ENCODE results near the gene FGF1.

Gene FGF1

DNA sequence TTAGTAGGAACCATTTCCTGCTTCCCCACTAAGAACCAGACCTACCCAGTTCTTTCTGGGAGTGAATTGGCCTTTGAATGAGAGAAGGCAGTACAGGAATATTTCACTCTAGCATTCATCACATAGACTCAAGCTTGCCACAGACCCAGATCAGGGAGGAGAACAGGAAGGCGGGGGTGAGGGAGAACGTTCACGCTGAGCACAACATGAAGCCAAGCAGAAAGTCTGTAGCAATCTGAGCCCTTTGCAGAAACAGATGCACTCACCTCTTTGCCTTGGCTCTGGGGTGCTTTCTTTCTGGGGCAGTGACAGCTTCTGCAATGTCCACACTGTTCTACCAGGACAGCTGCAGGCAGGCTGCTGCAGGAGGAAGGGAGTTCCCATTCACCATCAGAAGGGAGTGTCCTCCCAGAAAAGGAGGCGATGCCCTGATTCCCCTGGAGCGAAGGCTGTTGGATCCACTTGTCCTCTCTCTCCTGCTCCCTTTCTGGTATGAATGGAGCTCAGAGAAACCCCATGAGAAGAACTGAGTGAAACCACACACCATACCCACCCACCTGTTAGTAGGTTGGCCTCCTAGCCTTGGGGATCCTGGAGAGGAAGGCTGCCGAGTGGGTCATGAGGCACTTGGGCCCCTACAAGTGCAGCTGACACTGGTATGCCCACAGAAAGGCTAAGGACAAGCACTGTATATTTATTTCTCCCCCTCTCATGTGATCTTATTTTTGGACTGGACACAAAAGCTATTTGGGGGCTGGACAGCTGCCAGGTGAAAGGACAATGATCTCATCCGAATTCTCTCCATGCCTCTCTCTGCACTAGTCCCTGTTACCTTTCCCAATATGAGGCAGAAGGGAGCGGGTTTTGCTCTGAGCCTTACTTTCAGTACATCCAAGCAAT, 11.7 kb upstream of the FGF1 start:
- DNase-seq: peak in 13 of 56 donors; percentile 11 to 72 (median 29)

- no peak for DNase-seq
These were observed 10.5 kb upstream of the FGF1 start for GRCh38 chr5:142696379-142696778.

GRCh38 chr5:142694092-142694856, 8.4 kb upstream of the FGF1 start:
- no peak for DNase-seq

GRCh38 chr5:142692321-142692894, 6.5 kb upstream of the FGF1 start:
- no peak for DNase-seq

DNA sequence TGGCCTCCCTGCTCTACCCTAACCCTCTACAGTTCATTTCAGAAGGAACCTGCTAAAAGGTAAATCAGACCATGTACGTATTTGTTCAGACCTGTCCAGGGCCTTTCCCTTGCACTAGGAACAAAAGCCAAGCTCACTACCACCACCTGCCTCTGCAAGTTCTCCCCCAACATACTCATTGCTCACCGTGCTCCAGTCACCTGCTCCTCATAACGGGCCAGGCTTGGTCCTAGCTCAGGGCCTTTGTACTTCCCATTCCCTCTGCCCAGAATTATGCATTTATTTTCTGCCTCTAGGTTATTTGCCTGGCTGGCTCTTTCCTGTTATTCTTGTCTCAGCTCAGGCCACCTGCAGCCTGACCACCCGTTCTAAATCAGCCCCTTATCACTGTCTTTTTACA, 4.8 kb upstream of the FGF1 start:
- DNase-seq: no peak

DNA sequence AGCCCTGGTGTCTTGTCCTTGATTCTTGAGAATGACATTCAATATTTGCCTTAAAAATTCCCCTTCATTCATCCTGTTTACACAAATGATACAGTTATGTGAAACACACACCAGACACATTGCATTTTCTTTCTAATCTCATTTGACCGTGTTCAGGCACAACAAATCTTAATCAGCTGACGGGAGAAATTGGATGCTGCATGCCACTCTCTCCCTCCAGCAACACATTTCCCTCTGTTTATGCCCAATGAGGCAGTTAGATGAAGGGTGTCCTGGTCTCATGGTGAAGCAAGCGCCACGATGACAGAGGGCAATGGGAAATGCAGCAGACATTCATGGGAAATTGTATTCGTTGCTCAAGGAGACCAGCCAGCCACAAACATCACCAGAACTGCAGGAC, 3.2 kb upstream of the FGF1 start:
- peak in 1 of 56 donors; percentile 32 for DNase-seq

DNA sequence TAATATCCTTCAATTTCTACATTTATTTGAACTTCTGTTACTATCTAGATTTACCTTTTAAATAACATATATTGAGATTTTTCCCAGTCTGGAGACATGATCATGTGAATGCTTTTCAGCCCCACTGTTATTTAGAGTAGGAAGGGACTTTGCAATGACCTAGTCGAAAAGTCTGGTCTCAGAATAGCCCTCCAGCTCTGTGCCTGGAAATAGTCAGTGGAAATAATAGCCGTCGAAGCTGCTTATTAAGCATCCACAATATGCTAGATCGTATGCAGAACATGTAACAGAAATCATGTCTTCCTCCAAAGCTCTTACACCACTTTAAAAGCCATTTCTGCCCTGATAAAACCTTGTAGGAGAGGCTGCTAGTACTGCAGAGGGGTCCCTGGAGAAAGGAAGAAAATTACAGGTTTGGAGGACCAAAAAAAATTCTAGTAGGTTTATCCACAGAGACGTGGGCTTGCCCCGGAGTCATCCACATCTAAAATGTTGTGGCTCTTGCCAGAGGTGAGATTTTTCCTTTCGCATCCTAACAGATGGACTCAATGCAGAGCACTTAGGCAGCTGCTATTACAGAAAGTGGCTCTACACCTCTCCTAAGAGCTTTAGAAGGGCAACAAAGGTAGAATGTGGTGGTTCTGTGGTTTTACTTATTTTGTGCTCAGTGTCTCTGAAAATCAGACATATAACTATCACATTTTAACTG, 2.5 kb upstream of the FGF1 start:
- no peak for DNase-seq

- no peak for DNase-seq
These were observed 1.1 kb upstream of the FGF1 start for GRCh38 chr5:142686968-142687367.

GRCh38 chr5:142686210-142686734, 382 bp upstream of the FGF1 start:
- peak in 11 of 56 donors; percentile 24 to 72 (median 48) for DNase-seq

DNA sequence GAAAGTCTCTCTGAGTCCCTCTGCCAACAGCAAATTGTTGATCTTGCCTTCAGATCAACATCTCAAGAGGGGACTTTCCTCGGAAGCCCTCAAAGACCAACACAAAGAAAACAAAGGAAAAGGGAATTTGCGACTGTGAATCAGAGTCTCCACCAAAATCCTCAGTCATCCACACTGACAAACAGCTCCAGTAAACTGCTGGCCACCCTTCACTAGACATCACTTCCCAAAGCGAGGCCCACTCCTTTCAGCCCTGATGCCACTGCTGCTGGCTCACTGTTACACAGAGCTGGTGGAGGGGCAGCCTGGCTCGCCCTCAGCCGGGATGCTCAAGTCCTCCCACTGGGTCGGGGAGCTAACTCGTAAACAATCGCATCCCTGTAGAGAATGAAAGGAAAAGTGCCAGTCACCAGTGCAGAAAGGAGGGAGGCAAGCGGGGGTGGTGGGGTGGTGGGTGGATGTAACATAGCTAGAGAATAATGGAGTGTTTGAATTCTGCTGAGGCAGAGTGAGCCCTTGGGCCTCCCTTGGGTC, 1.3 kb downstream of the FGF1 start:
- DNase-seq: peak; percentile 21 to 93 (median 82)

DNA sequence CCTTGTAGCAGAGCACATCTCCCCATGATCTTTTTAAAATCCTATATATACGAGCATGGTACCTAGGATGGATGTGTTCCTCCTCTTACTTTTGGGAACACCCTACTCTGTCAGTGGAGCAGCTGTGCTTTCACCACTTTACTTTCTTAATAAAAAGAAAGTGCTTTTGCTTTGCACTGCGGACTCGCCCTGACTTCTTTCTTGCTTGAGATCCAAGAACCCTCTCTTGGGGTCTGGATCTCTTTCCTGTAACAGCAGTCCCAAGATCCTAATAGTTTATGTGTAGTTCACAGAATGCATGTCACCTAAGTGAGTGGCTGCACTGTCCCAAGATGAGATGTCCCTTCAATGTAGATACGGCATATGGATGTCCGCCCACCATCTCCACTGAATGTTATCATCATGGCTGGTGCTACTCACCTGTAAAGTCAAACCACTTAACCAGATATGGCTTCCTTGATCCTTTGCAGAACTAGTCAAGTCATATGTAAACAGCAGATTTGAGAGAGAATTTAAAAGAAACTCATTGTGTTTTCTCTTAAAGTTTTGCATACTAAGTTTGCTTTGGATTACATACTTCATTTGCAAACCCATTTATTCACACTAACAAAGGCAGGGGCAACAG, 1.9 kb downstream of the FGF1 start:
- no peak for DNase-seq

GRCh38 chr5:142683116-142683515, 2.8 kb downstream of the FGF1 start:
- no peak for DNase-seq

DNA sequence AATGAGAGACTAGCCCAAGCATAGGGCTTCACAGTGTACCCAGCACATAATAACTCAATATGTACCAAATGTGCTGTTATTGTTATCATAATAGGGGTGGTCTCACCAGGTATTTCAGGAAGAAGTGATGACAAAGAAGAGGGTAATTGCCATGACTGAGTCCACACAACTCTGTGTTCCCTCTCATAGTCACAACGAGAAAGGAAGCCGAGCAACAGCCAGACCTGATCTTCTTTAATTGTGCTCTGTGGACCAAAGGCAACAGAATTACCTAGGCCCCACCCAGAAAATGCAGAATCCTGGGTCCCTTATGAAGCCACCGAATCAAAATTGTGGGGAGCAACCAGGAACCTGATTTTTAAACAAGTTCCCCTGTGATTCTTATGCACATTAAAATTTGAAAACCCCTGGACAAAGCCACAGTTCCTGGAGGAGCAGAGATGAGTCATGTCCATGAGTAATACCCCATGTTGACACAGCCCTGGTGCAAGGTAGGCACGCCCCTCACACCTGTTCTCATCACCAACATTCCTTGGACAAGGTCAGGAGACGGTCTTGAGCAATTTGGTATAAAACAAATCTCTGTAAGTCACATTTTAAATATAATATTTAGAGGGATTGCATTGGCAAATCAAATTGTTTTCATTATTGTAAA, 5.2 kb downstream of the FGF1 start:
- DNase-seq: no peak

DNA sequence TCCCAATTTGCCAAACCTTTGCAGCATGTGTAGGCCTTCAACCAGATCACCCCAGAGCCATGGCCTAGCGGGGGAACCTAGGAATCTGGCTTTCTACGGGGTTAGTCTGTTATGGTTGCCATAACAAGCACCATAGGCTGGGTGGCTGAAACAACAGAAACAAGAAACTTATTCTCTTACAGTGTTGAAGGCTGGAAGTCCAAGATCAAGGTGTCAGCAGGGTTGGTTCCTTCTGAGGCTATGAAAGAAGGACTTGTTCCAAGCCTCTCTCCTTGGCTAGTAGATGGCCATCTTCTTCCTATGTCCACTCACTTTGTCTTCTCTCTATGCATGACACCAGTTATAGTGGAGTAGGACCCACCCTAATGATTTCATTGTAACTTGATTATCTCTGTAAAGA, 6.1 kb downstream of the FGF1 start:
- DNase-seq: no peak

- DNase-seq: peak in 22 of 56 donors; percentile 11 to 80 (median 29)
These were observed 7.4 kb downstream of the FGF1 start for GRCh38 chr5:142678529-142678928.

DNA sequence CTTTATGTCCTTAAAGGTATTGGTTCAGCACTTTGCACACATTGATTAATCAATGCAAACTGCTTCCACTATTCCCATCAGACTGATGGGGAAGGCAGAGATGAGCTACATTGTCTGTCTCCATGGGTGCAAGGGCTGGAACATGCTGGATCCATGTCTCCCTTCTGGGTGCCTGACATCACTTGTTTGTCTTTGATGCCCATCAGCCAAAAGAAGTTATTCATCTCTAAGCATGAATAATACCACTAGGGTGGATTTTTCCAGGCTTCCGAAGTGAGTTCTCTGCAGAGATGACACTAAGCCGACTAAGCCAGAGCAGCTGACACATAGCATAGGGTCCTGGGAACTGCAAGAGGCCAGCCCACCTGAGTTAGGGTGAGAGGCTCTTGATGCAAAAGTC, 8.7 kb downstream of the FGF1 start:
- DNase-seq: peak in 1 of 56 donors; percentile 22

- no peak for DNase-seq
These were observed 9.6 kb downstream of the FGF1 start for GRCh38 chr5:142676318-142676717.

DNA sequence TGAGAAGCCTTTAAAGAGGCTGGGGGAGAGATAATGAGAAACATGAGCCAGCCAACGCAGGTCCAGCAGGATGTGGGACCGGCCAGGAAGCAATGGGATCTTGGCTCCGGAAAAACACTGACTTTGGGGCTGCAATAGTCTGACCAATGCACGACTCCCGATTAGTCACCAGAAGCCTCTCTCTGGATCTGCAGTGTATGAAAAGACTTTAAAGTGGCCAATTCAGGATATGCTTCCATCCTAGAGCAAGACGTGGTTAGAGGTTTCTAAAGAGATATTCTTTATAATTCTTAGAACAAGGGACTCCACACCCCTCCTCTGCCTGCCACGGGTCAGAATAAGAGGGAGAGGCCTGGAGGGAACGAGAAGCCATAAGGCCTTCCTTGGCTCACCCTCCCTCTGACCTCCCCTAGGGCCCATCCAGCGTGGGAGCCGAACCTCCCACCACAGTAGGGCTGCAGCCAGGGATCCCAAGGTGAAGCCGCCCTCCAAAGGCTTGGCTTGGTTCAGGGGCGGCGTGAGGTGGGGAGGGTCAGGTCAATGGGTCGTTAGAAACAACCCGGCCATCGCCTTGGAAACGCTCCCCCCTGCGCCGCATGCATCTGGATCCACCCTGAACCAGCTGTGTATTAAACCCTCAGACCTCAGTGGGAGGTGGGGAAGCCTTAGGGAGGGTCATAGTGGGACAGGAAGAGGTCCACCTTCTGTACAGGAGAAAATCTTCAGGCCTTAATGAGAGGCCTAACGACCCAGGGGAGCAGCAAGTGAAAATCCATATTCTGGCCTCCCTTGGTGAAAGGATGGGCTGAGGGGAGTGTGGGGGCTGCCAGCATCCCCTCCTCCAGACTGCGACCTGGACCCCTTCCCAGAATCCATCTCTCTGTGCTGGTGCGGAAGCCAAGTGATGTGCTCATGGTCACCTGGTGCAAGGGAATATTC, 11.1 kb downstream of the FGF1 start:
- peak in 1 of 56 donors; percentile 20 for DNase-seq

DNA sequence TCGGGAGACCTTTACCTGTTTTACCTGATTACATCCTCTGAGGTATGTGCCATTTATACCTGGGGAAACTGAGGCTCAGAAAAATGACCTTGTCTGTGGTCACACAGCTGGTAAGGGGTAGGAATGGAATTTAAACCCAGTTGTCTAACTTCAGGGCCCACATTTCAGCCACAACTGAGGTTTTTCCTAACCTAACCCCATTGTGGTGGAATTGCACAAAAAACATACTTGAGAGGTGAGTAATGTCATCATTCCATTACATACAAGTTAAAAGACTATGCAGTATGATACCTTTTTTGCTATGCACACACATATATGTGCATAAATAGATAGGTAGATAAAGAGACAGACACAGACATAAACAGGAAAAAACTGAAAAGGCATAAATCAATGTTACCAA, 14.1 kb downstream of the FGF1 start:
- DNase-seq: no peak

Data from amygdala (tissue), 56 donors.